ENCODE data around the gene SLC7A6.

The SLC7A6 gene

GRCh38 chr16:68298312-68298711, 34.0 kb downstream of the SLC7A6 start:
- Histone ChIP-seq H3K23ac (ENCODE audit: low read length) (no peak overlapping the region), H3K18ac (ENCODE audit: low read length) (no peak overlapping the region), H3K56ac (ENCODE audit: low read length) (no peak overlapping the region), H3K9ac (ENCODE audit: low read length) (no peak overlapping the region), H3K4ac (ENCODE audit: low read depth, low read length) (no peak overlapping the region), H4K5ac (ENCODE audit: low read length) (no peak overlapping the region), H4K8ac (ENCODE audit: low read depth, low read length) (no peak overlapping the region), H2BK15ac (replicated peaks; ENCODE audit: low read depth) (no peak overlapping the region), H3K79me1 (ENCODE audit: low read length) (no peaks in the 10 kb centered on the region), H3K27ac (ENCODE audit: low read depth, low read length) (no peak overlapping the region), H2BK120ac (ENCODE audit: low read depth, low read length) (no peak overlapping the region), H2BK5ac (ENCODE audit: low read length) (no peak overlapping the region), H3K4me2 (ENCODE audit: low read length) (no peak overlapping the region), H3K79me2 (ENCODE audit: control insufficient read depth, insufficient read depth, low read length) (no peaks in the 10 kb centered on the region), H3K4me1 (ENCODE audit: control insufficient read depth, low read depth, low read length) (no peaks in the 10 kb centered on the region), H3K36me3 (ENCODE audit: control insufficient read depth, insufficient read depth, low read length) (peaks cover 23% of the 10 kb centered on the region), H2AK5ac (ENCODE audit: low read length) (no peak overlapping the region), H3K27me3 (ENCODE audit: insufficient read depth, low read length, poor library complexity) (no peaks in the 10 kb centered on the region), H3K4me3 (ENCODE audit: low read length) (no peak overlapping the region)
- DNase-seq, result no peak
- WGBS (ENCODE audit: extremely low coverage, insufficient coverage, low lambda C conversion rate), result no CpG with 5 or more reads among the region's 3 CpGs

DNA sequence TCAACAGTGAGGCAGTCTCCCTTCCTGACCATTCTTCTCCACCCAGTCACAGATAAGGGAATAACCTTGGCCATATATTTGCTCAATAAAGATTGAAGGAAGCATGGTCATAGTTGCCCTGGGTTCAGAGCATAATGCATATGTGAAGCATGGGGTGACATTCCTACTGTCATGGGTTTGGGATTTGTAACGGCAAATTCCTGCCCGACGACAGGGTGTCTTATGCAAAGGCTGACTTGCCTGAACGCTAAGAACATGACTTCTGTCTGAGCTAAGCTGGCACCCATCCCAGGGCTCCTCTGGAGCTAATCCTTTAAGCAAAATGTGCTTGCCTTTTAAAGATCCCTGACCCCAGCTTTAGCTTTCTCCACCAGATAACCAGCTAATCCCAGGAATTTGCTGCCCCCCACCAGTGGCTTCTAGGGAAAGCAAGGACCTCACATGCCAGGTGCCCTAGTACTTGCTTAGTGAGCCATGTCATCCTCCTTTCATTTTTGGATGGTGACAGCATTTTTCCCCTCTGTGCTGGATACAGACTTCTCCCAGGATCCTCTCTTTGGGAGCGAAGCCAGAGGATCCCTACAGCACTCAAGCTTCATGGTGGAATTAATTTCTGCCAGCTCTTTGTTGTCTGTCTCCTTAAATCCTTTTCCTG, 34.7 kb downstream of the SLC7A6 start:
- H3K36me3 ChIP-seq (ENCODE audit: control insufficient read depth, insufficient read depth, low read length), result peaks cover 21% of the 10 kb centered on the region
- no peak overlapping the region for H3K56ac ChIP-seq (ENCODE audit: low read length)
- no CpG with 5 or more reads among the region's 5 CpGs for WGBS (ENCODE audit: extremely low coverage, insufficient coverage, low lambda C conversion rate)
- H3K18ac ChIP-seq (ENCODE audit: low read length), result no peak overlapping the region
- no peak overlapping the region for H3K4ac ChIP-seq (ENCODE audit: low read depth, low read length)
- H3K27ac ChIP-seq (ENCODE audit: low read depth, low read length), result no peak overlapping the region
- no peaks in the 10 kb centered on the region for H3K79me1 ChIP-seq (ENCODE audit: low read length)
- H2BK5ac ChIP-seq (ENCODE audit: low read length), result no peak overlapping the region
- H3K4me1 ChIP-seq (ENCODE audit: control insufficient read depth, low read depth, low read length), result no peaks in the 10 kb centered on the region
- no peak overlapping the region for H2AK5ac ChIP-seq (ENCODE audit: low read length)
- H3K9ac ChIP-seq (ENCODE audit: low read length), result no peak overlapping the region
- H2BK15ac ChIP-seq (replicated peaks; ENCODE audit: low read depth), result no peak overlapping the region
- no peak overlapping the region for H2BK120ac ChIP-seq (ENCODE audit: low read depth, low read length)
- H3K79me2 ChIP-seq (ENCODE audit: control insufficient read depth, insufficient read depth, low read length), result no peaks in the 10 kb centered on the region
- no peak overlapping the region for H3K4me2 ChIP-seq (ENCODE audit: low read length)
- no peak overlapping the region for H4K8ac ChIP-seq (ENCODE audit: low read depth, low read length)
- H4K5ac ChIP-seq (ENCODE audit: low read length), result no peak overlapping the region
- H3K23ac ChIP-seq (ENCODE audit: low read length), result no peak overlapping the region
- no peaks in the 10 kb centered on the region for H3K27me3 ChIP-seq (ENCODE audit: insufficient read depth, low read length, poor library complexity)
- DNase-seq, result peak; percentile 37
- no peak overlapping the region for H3K4me3 ChIP-seq (ENCODE audit: low read length)

GRCh38 chr16:68299571-68300453, 35.5 kb downstream of the SLC7A6 start:
- no peak for DNase-seq
- H3K4ac ChIP-seq (ENCODE audit: low read depth, low read length), result no peak overlapping the region
- no peak overlapping the region for H2BK15ac ChIP-seq (replicated peaks; ENCODE audit: low read depth)
- H2AK5ac ChIP-seq (ENCODE audit: low read length), result no peak overlapping the region
- no peak overlapping the region for H3K27ac ChIP-seq (ENCODE audit: low read depth, low read length)
- H3K4me3 ChIP-seq (ENCODE audit: low read length), result no peak overlapping the region
- no peak overlapping the region for H2BK5ac ChIP-seq (ENCODE audit: low read length)
- H3K23ac ChIP-seq (ENCODE audit: low read length), result no peak overlapping the region
- no CpG with 5 or more reads among the region's 11 CpGs for WGBS (ENCODE audit: extremely low coverage, insufficient coverage, low lambda C conversion rate)
- H3K36me3 ChIP-seq (ENCODE audit: control insufficient read depth, insufficient read depth, low read length), result peaks cover 18% of the 10 kb centered on the region
- H3K4me1 ChIP-seq (ENCODE audit: control insufficient read depth, low read depth, low read length), result no peaks in the 10 kb centered on the region
- H3K27me3 ChIP-seq (ENCODE audit: insufficient read depth, low read length, poor library complexity), result no peaks in the 10 kb centered on the region
- H3K4me2 ChIP-seq (ENCODE audit: low read length), result no peak overlapping the region
- no peak overlapping the region for H4K8ac ChIP-seq (ENCODE audit: low read depth, low read length)
- no peak overlapping the region for H3K18ac ChIP-seq (ENCODE audit: low read length)
- no peak overlapping the region for H4K5ac ChIP-seq (ENCODE audit: low read length)
- no peak overlapping the region for H3K9ac ChIP-seq (ENCODE audit: low read length)
- no peak overlapping the region for H3K56ac ChIP-seq (ENCODE audit: low read length)
- no peaks in the 10 kb centered on the region for H3K79me2 ChIP-seq (ENCODE audit: control insufficient read depth, insufficient read depth, low read length)
- no peak overlapping the region for H2BK120ac ChIP-seq (ENCODE audit: low read depth, low read length)
- H3K79me1 ChIP-seq (ENCODE audit: low read length), result no peaks in the 10 kb centered on the region

DNA sequence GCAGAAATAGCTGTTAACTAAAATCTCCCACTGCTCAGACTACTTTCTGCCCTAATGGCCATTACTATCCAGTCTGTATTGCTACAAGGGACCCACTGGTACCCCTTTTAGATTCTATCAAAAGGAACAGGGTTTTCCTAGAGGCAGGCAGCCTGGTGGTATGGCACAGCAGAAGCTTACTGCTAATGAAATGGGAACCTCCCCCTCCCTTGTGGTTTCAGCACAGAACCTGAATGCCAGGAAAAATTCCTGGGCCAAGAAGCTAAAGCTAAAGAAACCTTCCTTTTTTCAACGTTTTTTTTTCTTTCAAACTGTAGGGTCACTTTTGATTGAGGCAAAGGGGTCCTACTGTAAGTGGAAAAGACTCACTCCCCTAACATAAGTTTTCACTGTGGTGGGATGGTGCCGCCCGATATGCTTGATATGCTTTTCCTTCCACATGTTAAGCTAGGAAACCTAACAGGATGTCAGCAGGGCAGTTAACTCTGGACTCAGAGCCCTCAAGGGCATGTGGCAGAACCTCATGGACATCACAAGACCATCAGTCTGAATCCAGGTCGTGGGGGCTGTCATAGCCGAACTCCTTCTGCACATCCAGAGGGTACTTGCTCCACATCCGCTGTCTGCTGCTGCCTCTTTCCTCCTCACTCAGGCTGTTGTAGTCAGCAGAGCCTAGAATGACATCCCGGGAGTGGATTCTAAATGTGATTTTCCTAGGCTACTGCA, 36.6 kb downstream of the SLC7A6 start:
- H4K5ac ChIP-seq (ENCODE audit: low read length), result no peak overlapping the region
- H3K23ac ChIP-seq (ENCODE audit: low read length), result no peak overlapping the region
- no peak overlapping the region for H3K4me3 ChIP-seq (ENCODE audit: low read length)
- no CpG with 5 or more reads among the region's 7 CpGs for WGBS (ENCODE audit: extremely low coverage, insufficient coverage, low lambda C conversion rate)
- DNase-seq, result no peak
- no peak overlapping the region for H3K56ac ChIP-seq (ENCODE audit: low read length)
- no peak overlapping the region for H3K9ac ChIP-seq (ENCODE audit: low read length)
- H4K8ac ChIP-seq (ENCODE audit: low read depth, low read length), result no peak overlapping the region
- H2AK5ac ChIP-seq (ENCODE audit: low read length), result no peak overlapping the region
- no peaks in the 10 kb centered on the region for H3K4me1 ChIP-seq (ENCODE audit: control insufficient read depth, low read depth, low read length)
- no peak overlapping the region for H3K4me2 ChIP-seq (ENCODE audit: low read length)
- no peak overlapping the region for H2BK15ac ChIP-seq (replicated peaks; ENCODE audit: low read depth)
- no peak overlapping the region for H3K27ac ChIP-seq (ENCODE audit: low read depth, low read length)
- no peak overlapping the region for H2BK5ac ChIP-seq (ENCODE audit: low read length)
- no peaks in the 10 kb centered on the region for H3K27me3 ChIP-seq (ENCODE audit: insufficient read depth, low read length, poor library complexity)
- no peak overlapping the region for H3K4ac ChIP-seq (ENCODE audit: low read depth, low read length)
- no peaks in the 10 kb centered on the region for H3K79me2 ChIP-seq (ENCODE audit: control insufficient read depth, insufficient read depth, low read length)
- H2BK120ac ChIP-seq (ENCODE audit: low read depth, low read length), result no peak overlapping the region
- peaks cover 18% of the 10 kb centered on the region for H3K36me3 ChIP-seq (ENCODE audit: control insufficient read depth, insufficient read depth, low read length)
- H3K18ac ChIP-seq (ENCODE audit: low read length), result no peak overlapping the region
- H3K79me1 ChIP-seq (ENCODE audit: low read length), result no peaks in the 10 kb centered on the region

- Histone ChIP-seq H2AK5ac (ENCODE audit: low read length) (no peak overlapping the region), H2BK120ac (ENCODE audit: low read depth, low read length) (no peak overlapping the region), H3K79me1 (ENCODE audit: low read length) (peaks cover 4% of the 10 kb centered on the region), H2BK15ac (replicated peaks; ENCODE audit: low read depth) (no peak overlapping the region), H3K9ac (ENCODE audit: low read length) (no peak overlapping the region), H3K4me1 (ENCODE audit: control insufficient read depth, low read depth, low read length) (no peaks in the 10 kb centered on the region), H2BK5ac (ENCODE audit: low read length) (no peak overlapping the region), H4K5ac (ENCODE audit: low read length) (no peak overlapping the region), H3K23ac (ENCODE audit: low read length) (no peak overlapping the region), H3K18ac (ENCODE audit: low read length) (no peak overlapping the region), H3K79me2 (ENCODE audit: control insufficient read depth, insufficient read depth, low read length) (peaks cover 12% of the 10 kb centered on the region), H3K27me3 (ENCODE audit: insufficient read depth, low read length, poor library complexity) (no peaks in the 10 kb centered on the region), H3K27ac (ENCODE audit: low read depth, low read length) (no peak overlapping the region), H3K36me3 (ENCODE audit: control insufficient read depth, insufficient read depth, low read length) (peaks cover 2% of the 10 kb centered on the region), H3K4me2 (ENCODE audit: low read length) (no peak overlapping the region), H4K8ac (ENCODE audit: low read depth, low read length) (no peak overlapping the region), H3K4me3 (ENCODE audit: low read length) (no peak overlapping the region), H3K4ac (ENCODE audit: low read depth, low read length) (no peak overlapping the region), H3K56ac (ENCODE audit: low read length) (no peak overlapping the region)
- WGBS (ENCODE audit: extremely low coverage, insufficient coverage, low lambda C conversion rate), result no CpG with 5 or more reads among the region's 3 CpGs
- DNase-seq, result no peak
Measured at GRCh38 chr16:68306633-68307032, 42.3 kb downstream of the SLC7A6 start.

Measured in mesendoderm (in vitro differentiated cells).